RWPE2 (cell line): Measurements from ENCODE around the gene CMSS1.

ENCODE experiments used
- ATAC-seq: fragments of 200-7000 bp; cut with Tn5 transposase; 3 replicates; pipeline ENCODE4 v1.9.1; 2021; ENCODE audit warnings: low read depth
- DNase-seq: peaks from one replicate; pipeline ENCODE4 v3.0.0-alpha.2; 2020; ENCODE audit warnings: low spot score
- H3K27ac ChIP-seq: fragments of 450-650 bp; 2 replicates; pipeline ENCODE4 v1.5.1; 2017; ENCODE audit warnings: mild to moderate bottlenecking; ENCODE audit not compliant: poor library complexity, severe bottlenecking
- H3K27me3 ChIP-seq: fragments of 250-450 bp; sonication (Bioruptor Pico); 2 replicates; pipeline ENCODE4 v1.5.1; 2021; ENCODE audit warnings: mild to moderate bottlenecking, moderate library complexity; ENCODE audit not compliant: insufficient read depth, poor library complexity, severe bottlenecking
- H3K36me3 ChIP-seq: fragments of 250-450 bp; sonication (Bioruptor Pico); 2 replicates; pipeline ENCODE4 v1.5.1; 2020; ENCODE audit warnings: low read depth, mild to moderate bottlenecking, moderate library complexity
- H3K4me1 ChIP-seq: fragments of 250-450 bp; sonication (Bioruptor Pico); 2 replicates; pipeline ENCODE4 v1.5.1; 2021; ENCODE audit warnings: mild to moderate bottlenecking, moderate library complexity; ENCODE audit not compliant: insufficient read depth, poor library complexity, severe bottlenecking
- H3K4me3 ChIP-seq: fragments of 250-450 bp; sonication (Bioruptor Pico); 2 replicates; pipeline ENCODE4 v1.5.1; 2021; ENCODE audit warnings: mild to moderate bottlenecking, moderate library complexity; ENCODE audit not compliant: severe bottlenecking
- H3K9me3 ChIP-seq: fragments of 250-450 bp; sonication (Bioruptor Pico); 2 replicates; pipeline ENCODE4 v1.5.1; 2021; ENCODE audit warnings: mild to moderate bottlenecking, moderate library complexity; ENCODE audit not compliant: severe bottlenecking
- CTCF ChIP-seq: fragments of 450-650 bp; IDR thresholded peaks from one replicate; pipeline ENCODE4 v1.5.1; 2017; ENCODE audit warnings: mild to moderate bottlenecking, moderate library complexity; ENCODE audit not compliant: poor library complexity, severe bottlenecking

CMSS1 gene

GRCh38 chr3:99817437-99818240 is at the start of gene CMSS1:
Gene CMSS1, plus strand, starts transcription at chr3:99817862.
- H3K4me1 ChIP-seq = peaks cover 6% of the 10 kb centered on the region
- peak within 1 kb of the TSS; percentile 40 for H3K27ac ChIP-seq
- H3K4me3 ChIP-seq = peak within 1 kb of the TSS; percentile 57
- no peaks in the 10 kb centered on the region for H3K9me3 ChIP-seq
- DNase-seq (peak; percentile 90), ATAC-seq (peak; percentile 93)
- peaks cover 5% of the 10 kb centered on the region; the same call in 1 of the 2 replicates for H3K36me3 ChIP-seq
- H3K27me3 ChIP-seq = no peaks in the 10 kb centered on the region
- TF ChIP-seq CTCF = no peak

- Histone ChIP-seq H3K27ac (no peak overlapping the region), H3K9me3 (no peaks in the 10 kb centered on the region), H3K4me1 (no peaks in the 10 kb centered on the region), H3K27me3 (no peaks in the 10 kb centered on the region), H3K36me3 (peaks cover 13% of the 10 kb centered on the region), H3K4me3 (no peak overlapping the region)
- DNase-seq (no peak), ATAC-seq (no peak)
- TF ChIP-seq CTCF = no peak
These were observed 49.5 kb upstream of the CMSS1 start for GRCh38 chr3:99768126-99768525.

GRCh38 chr3:99768808-99769501 is 48.7 kb upstream of the CMSS1 start:
- Histone ChIP-seq H3K27me3 (no peaks in the 10 kb centered on the region), H3K4me1 (no peaks in the 10 kb centered on the region), H3K36me3 (peaks cover 13% of the 10 kb centered on the region), H3K9me3 (no peaks in the 10 kb centered on the region), H3K4me3 (no peak overlapping the region), H3K27ac (no peak overlapping the region)
- DNase-seq (no peak), ATAC-seq (no peak)
- TF ChIP-seq CTCF = no peak

GRCh38 chr3:99772171-99772570 is 45.5 kb upstream of the CMSS1 start:
- Histone ChIP-seq H3K36me3 (peaks cover 12% of the 10 kb centered on the region), H3K4me1 (no peaks in the 10 kb centered on the region), H3K9me3 (no peaks in the 10 kb centered on the region), H3K27me3 (no peaks in the 10 kb centered on the region), H3K27ac (no peak overlapping the region), H3K4me3 (no peak overlapping the region)
- ATAC-seq (no peak), DNase-seq (no peak)
- no peak for TF ChIP-seq CTCF

- H3K27me3 ChIP-seq = no peaks in the 10 kb centered on the region
- H3K4me1 ChIP-seq = no peaks in the 10 kb centered on the region
- H3K4me3 ChIP-seq = no peak overlapping the region
- ATAC-seq = no peak
- DNase-seq = no peak
- no peak overlapping the region for H3K27ac ChIP-seq
- no peak for TF ChIP-seq CTCF
- no peaks in the 10 kb centered on the region for H3K9me3 ChIP-seq
- H3K36me3 ChIP-seq = peaks cover 10% of the 10 kb centered on the region
These were observed 45.0 kb upstream of the CMSS1 start for GRCh38 chr3:99772671-99773070.
